H1 (cell line): ENCODE measurements around the gene RUNX1. TPM values are rescaled to one million over a fixed set of nuclear protein-coding genes. Genes with fewer than 3 reads are reported as not detected.

Experiments used
- CTCF ChIA-PET: fragments of 300-600 bp; sonication (Branson Sonifier 250); formaldehyde crosslinking; loops from one replicate; lab custom pipeline; 2021; ENCODE audit not compliant: partially characterized antibody; lab: Charles Lee
- POLR2A ChIA-PET: fragments of 300-600 bp; sonication (Branson Sonifier 250); formaldehyde crosslinking; loops from one replicate; lab custom pipeline; 2021; ENCODE audit warnings: inconsistent platforms; ENCODE audit not compliant: partially characterized antibody; lab: Charles Lee
- DNase-seq, 2 experiments: peaks; one replicate each; pipeline versions ENCODE4 v3.0.0 to v3.0.0-alpha.2; 2010 to 2022; ENCODE audit warnings: low spot score in 2 of 2, low read depth in 1 of 2, mixed read lengths in 1 of 2
- FAIRE-seq: peaks from 2 replicates; lab custom pipeline; 2011; peaks lifted over from hg19 to GRCh38; lab: Jason Lieb, UNC
- H2AFZ ChIP-seq: 2 replicates; pipeline ENCODE4 v1.8.1; 2012; ENCODE audit warnings: low read length, inconsistent platforms
- H2AK5ac ChIP-seq: 2 replicates; pipeline ENCODE4 v1.6.1; 2013; ENCODE audit warnings: low read depth, low read length
- H2BK120ac ChIP-seq: replicated peaks from 2 replicates; pipeline ENCODE3; 2013; ENCODE audit warnings: low read depth, low read length, inconsistent platforms
- H2BK12ac ChIP-seq: 2 replicates; pipeline ENCODE4 v1.6.1; 2013; ENCODE audit warnings: low read depth, low read length
- H2BK15ac ChIP-seq: 2 replicates; pipeline ENCODE4 v1.6.1; 2013; ENCODE audit warnings: low read length
- H2BK20ac ChIP-seq: 2 replicates; pipeline ENCODE4 v1.6.1; 2013; ENCODE audit warnings: low read length
- H2BK5ac ChIP-seq: 2 replicates; pipeline ENCODE4 v1.6.1; 2013; ENCODE audit warnings: low read depth, low read length
- H3K14ac ChIP-seq: 2 replicates; pipeline ENCODE4 v1.6.1; 2013; ENCODE audit warnings: inconsistent platforms; ENCODE audit not compliant: insufficient read length
- H3K18ac ChIP-seq: 2 replicates; pipeline ENCODE4 v1.6.1; 2013; ENCODE audit warnings: low read length; ENCODE audit errors: extremely low read depth
- H3K23ac ChIP-seq: 2 replicates; pipeline ENCODE4 v1.6.1; 2013; ENCODE audit warnings: inconsistent platforms; ENCODE audit not compliant: insufficient read length
- H3K23me2 ChIP-seq: 2 replicates; pipeline ENCODE4 v1.6.1; 2013; ENCODE audit warnings: low read depth, low read length
- H3K27ac ChIP-seq: 2 replicates; pipeline ENCODE4 v1.6.1; 2011; ENCODE audit warnings: low read depth, low read length, inconsistent platforms
- H3K27me3 ChIP-seq, 4 experiments: replicated peaks in 1 of 4; 1 replicate in 1 of 4; 2 replicates in 3 of 4; pipeline versions ENCODE4 v1.6.1 to v1.8.1; 2011 to 2013; ENCODE audit warnings: low read length in 3 of 4, mild to moderate bottlenecking in 3 of 4, inconsistent platforms in 2 of 4, mixed read lengths in 2 of 4, moderate library complexity in 1 of 4; ENCODE audit not compliant: control insufficient read depth in 3 of 4, insufficient read depth in 3 of 4; ENCODE audit errors: extremely low read depth in 1 of 4
- H3K36me3 ChIP-seq, 4 experiments: 2 replicates each; pipeline versions ENCODE4 v1.6.1 to v1.8.1; 2011 to 2013; ENCODE audit warnings: mild to moderate bottlenecking in 4 of 4, low read length in 3 of 4, moderate library complexity in 2 of 4, control low read depth in 1 of 4, inconsistent platforms in 1 of 4; ENCODE audit not compliant: insufficient read depth in 4 of 4, control insufficient read depth in 2 of 4
- H3K4ac ChIP-seq: replicated peaks from 2 replicates; pipeline ENCODE3; 2013; ENCODE audit warnings: low read length, low read depth, mixed read lengths, inconsistent platforms; ENCODE audit not compliant: insufficient read length
- H3K4me1 ChIP-seq, 4 experiments: replicated peaks in 1 of 4; 1 replicate in 1 of 4; 2 replicates in 3 of 4; pipeline versions ENCODE4 v1.6.1 to v1.8.1; 2011 to 2013; ENCODE audit warnings: low read length in 3 of 4, inconsistent platforms in 2 of 4, mixed read lengths in 1 of 4; ENCODE audit not compliant: insufficient read depth in 4 of 4, control insufficient read depth in 3 of 4
- H3K4me2 ChIP-seq, 2 experiments: 2 replicates each; pipeline versions ENCODE4 v1.6.1 to v1.8.1; 2011 to 2013; ENCODE audit warnings: low read depth in 2 of 2, low read length in 2 of 2, control low read depth in 1 of 2, inconsistent platforms in 1 of 2, mild to moderate bottlenecking in 1 of 2; ENCODE audit not compliant: insufficient read depth in 1 of 2
- H3K4me3 ChIP-seq, 4 experiments: fragments of 200-600, 300-600 bp in 1 of 4; sonication (generic), shearing (Covaris generic), sonication (Bioruptor Twin) in 1 of 4; 2 replicates each; pipeline versions ENCODE4 v1.5.1 to v1.8.1; 2011 to 2016; ENCODE audit warnings: low read length in 4 of 4, low read depth in 3 of 4, control low read depth in 2 of 4, inconsistent platforms in 2 of 4, mild to moderate bottlenecking in 2 of 4, mixed read lengths in 1 of 4, moderate library complexity in 1 of 4; ENCODE audit not compliant: insufficient read depth in 2 of 4; ENCODE audit errors: extremely low read depth in 1 of 4
- H3K56ac ChIP-seq: replicated peaks from 2 replicates; pipeline ENCODE3; 2013; ENCODE audit warnings: low read depth, mild to moderate bottlenecking, mixed read lengths, low read length, inconsistent platforms; ENCODE audit not compliant: insufficient read length
- H3K79me1 ChIP-seq: 2 replicates; pipeline ENCODE4 v1.6.1; 2013; ENCODE audit warnings: low read depth, low read length, control low read depth
- H3K79me2 ChIP-seq, 2 experiments: 2 replicates each; pipeline versions ENCODE4 v1.6.1 to v1.8.1; 2012 to 2013; ENCODE audit warnings: low read length in 2 of 2, mild to moderate bottlenecking in 2 of 2, inconsistent platforms in 1 of 2; ENCODE audit not compliant: insufficient read depth in 2 of 2, control insufficient read depth in 1 of 2
- H3K9ac ChIP-seq, 4 experiments: replicated peaks in 1 of 4; 1 replicate in 1 of 4; 2 replicates in 3 of 4; pipeline versions ENCODE4 v1.6.1 to v1.8.1; 2011 to 2013; ENCODE audit warnings: low read depth in 3 of 4, low read length in 3 of 4, control low read depth in 2 of 4, mild to moderate bottlenecking in 2 of 4, moderate library complexity in 2 of 4, inconsistent platforms in 1 of 4; ENCODE audit errors: extremely low read depth in 1 of 4
- H3K9me3 ChIP-seq, 2 experiments: 2 replicates each; pipeline versions ENCODE4 v1.6.1 to v1.8.1; 2012 to 2013; ENCODE audit warnings: mild to moderate bottlenecking in 2 of 2, moderate library complexity in 2 of 2, control low read depth in 1 of 2, inconsistent platforms in 1 of 2, low read depth in 1 of 2, low read length in 1 of 2, mixed read lengths in 1 of 2; ENCODE audit not compliant: insufficient read depth in 2 of 2
- H4K20me1 ChIP-seq, 2 experiments: replicated peaks in 1 of 2; 2 replicates each; pipeline versions ENCODE3 to v1.8.1; 2011 to 2013; ENCODE audit warnings: inconsistent platforms in 2 of 2, low read length in 2 of 2, mild to moderate bottlenecking in 1 of 2; ENCODE audit not compliant: insufficient read depth in 2 of 2, control insufficient read depth in 1 of 2
- H4K5ac ChIP-seq: 2 replicates; pipeline ENCODE4 v1.6.1; 2013; ENCODE audit warnings: low read length, low read depth, mixed read lengths, inconsistent platforms; ENCODE audit not compliant: insufficient read length
- H4K8ac ChIP-seq: 2 replicates; pipeline ENCODE4 v1.8.0; 2013; ENCODE audit warnings: mild to moderate bottlenecking, moderate library complexity, low read length, inconsistent platforms; ENCODE audit not compliant: insufficient read depth; ENCODE audit errors: extremely low read depth
- H4K91ac ChIP-seq: replicated peaks from 2 replicates; pipeline ENCODE3; 2013; ENCODE audit warnings: low read length, mixed read lengths, inconsistent platforms; ENCODE audit not compliant: insufficient read length
- ATF3 ChIP-seq: IDR thresholded peaks from 2 replicates; pipeline ENCODE4 v1.6.1; 2011; ENCODE audit warnings: low read depth, mild to moderate bottlenecking, low read length; ENCODE audit not compliant: insufficient read depth
- BCL11A ChIP-seq, 2 experiments: IDR thresholded peaks; one replicate each; pipeline ENCODE4 v1.6.1; 2011; ENCODE audit warnings: low read depth in 2 of 2, low read length in 2 of 2, mild to moderate bottlenecking in 2 of 2
- CEBPB ChIP-seq: IDR thresholded peaks from 2 replicates; pipeline ENCODE4 v1.6.1; 2012; ENCODE audit warnings: low read depth, low read length
- CREB1 ChIP-seq: IDR thresholded peaks from 2 replicates; pipeline ENCODE4 v1.6.1; 2012; ENCODE audit warnings: inconsistent platforms
- JUN ChIP-seq: IDR thresholded peaks from 2 replicates; pipeline ENCODE4 v1.6.1; 2011; ENCODE audit warnings: low read depth, mild to moderate bottlenecking, improper control_type of control experiment, low read length
- PHF8 ChIP-seq: fragments of 200-600 bp; sonication (generic); conservative IDR thresholded peaks from 2 replicates; pipeline ENCODE4 v1.7.1; 2012; ENCODE audit warnings: low read depth, mild to moderate bottlenecking, inconsistent platforms, low read length, moderate library complexity
- POLR2A ChIP-seq, 2 experiments: IDR thresholded peaks; 1 replicate in 1 of 2; 2 replicates in 1 of 2; pipeline ENCODE4 v1.6.1; 2011; ENCODE audit warnings: low read depth in 2 of 2, low read length in 2 of 2, mild to moderate bottlenecking in 2 of 2; ENCODE audit errors: control extremely low read depth in 1 of 2
- RAD21 ChIP-seq, 2 experiments: IDR thresholded peaks in 1 of 2; conservative IDR thresholded peaks in 1 of 2; 2 replicates each; pipeline ENCODE4 v1.6.1; 2011; ENCODE audit warnings: low read depth in 2 of 2, low read length in 2 of 2, improper control_type of control experiment in 1 of 2, inconsistent platforms in 1 of 2, mild to moderate bottlenecking in 1 of 2, moderate library complexity in 1 of 2
- RBBP5 ChIP-seq: IDR thresholded peaks from 2 replicates; pipeline ENCODE4 v1.7.1; 2012; ENCODE audit warnings: low read depth, mild to moderate bottlenecking, inconsistent platforms, low read length, moderate library complexity, borderline replicate concordance
- RFX5 ChIP-seq: IDR thresholded peaks from 2 replicates; pipeline ENCODE4 v1.6.1; 2011; ENCODE audit warnings: low read depth, low read length, improper control_type of control experiment, borderline replicate concordance
- RXRA ChIP-seq: IDR thresholded peaks from 2 replicates; pipeline ENCODE4 v1.6.1; 2011; ENCODE audit warnings: low read depth, mild to moderate bottlenecking, low read length, moderate library complexity; ENCODE audit not compliant: insufficient read depth
- TBP ChIP-seq: IDR thresholded peaks from 2 replicates; pipeline ENCODE4 v1.6.1; 2011; ENCODE audit warnings: low read depth, low read length, improper control_type of control experiment
- YY1 ChIP-seq: IDR thresholded peaks from 2 replicates; pipeline ENCODE4 v1.6.1; 2011; ENCODE audit warnings: low read depth, mild to moderate bottlenecking, low read length
- WGBS, 2 experiments: shearing (Covaris generic) in 1 of 2; methylation state at CpG; one replicate each; pipeline versions ENCODE4 v1.1.6 to v1.1.7; 2013 to 2015; ENCODE audit warnings: low lambda C conversion rate in 2 of 2, mixed read lengths in 2 of 2, inconsistent platforms in 1 of 2, low coverage in 1 of 2, missing lambda C conversion rate in 1 of 2; ENCODE audit not compliant: insufficient replicate concordance in 2 of 2, insufficient coverage in 1 of 2, insufficient read length in 1 of 2; ENCODE audit errors: extremely low coverage in 1 of 2, missing lambda C conversion rate in 1 of 2; 5-methylcytosine and 5-hydroxymethylcytosine counted together
- polyA plus RNA-seq, 7 experiments: library from polyadenylated mRNA; depleted of rRNA in 3 of 7; stranded (reverse) in 5 of 7; unstranded in 2 of 7; fragments of >200 nt in 5 of 7; fragments of 200-250 nt in 2 of 7; gene quantifications; 1 replicate in 5 of 7; 2 replicates in 1 of 7; 4 replicates in 1 of 7; pipeline versions ENCODE4 v1.2.1 to v1.2.3, GENCODE V29; 2011 to 2013; ENCODE audit warnings: missing spikeins in 2 of 7, mixed read lengths in 2 of 7
- total RNA-seq: library from RNA; stranded (reverse); fragmentation: NEBNext Ultra II Directional; extraction: Animal tissue kit (Norgen Biotek cat#: 25700); gene quantifications from 2 replicates; pipeline ENCODE4 v1.2.1, GENCODE V29; 2021

The RUNX1 gene
- total and polyA plus RNA-seq, 2 of the 8 experiments (the other 6 are each of a cell fraction or from before 2014, with no cell fraction given), result 0.20 to 0.60 TPM

GRCh38 chr21:34944015-34944755 is 104.9 kb downstream of the RUNX1 start:
- no peak overlapping the region for H4K8ac ChIP-seq
- no peak for FAIRE-seq
- no peaks in the 10 kb centered on the region for H4K20me1 ChIP-seq
- TF ChIP-seq RXRA (no peak), JUN (no peak), CEBPB (no peak), YY1 (no peak), BCL11A (IDR thresholded peaks at IDR 0.05; ENCODE audit: low read depth in 2 of 2, low read length in 2 of 2) (no peak), RAD21 (IDR thresholded peaks at IDR 0.05 in 1 of 2, conservative IDR thresholded peaks at IDR 0.05 in 1 of 2; ENCODE audit: low read depth in 2 of 2, low read length in 2 of 2) (no peak), RFX5 (no peak), TBP (no peak), CREB1 (no peak), POLR2A (IDR thresholded peaks at IDR 0.05; ENCODE audit: control extremely low read depth in 1 of 2, low read depth in 2 of 2, low read length in 2 of 2) (no peak), PHF8 (no peak), ATF3 (no peak), RBBP5 (no peak)

More at GRCh38 chr21:34944015-34944755, 104.9 kb downstream of the RUNX1 start:
- WGBS, 2 experiments, result 85% methylated on average over 4 of the region's 4 CpGs; no CpG with 5 or more reads in 1 of the 2 experiments
- Histone ChIP-seq H3K56ac (no peak overlapping the region), H3K23me2 (no peaks in the 10 kb centered on the region), H2BK12ac (no peak overlapping the region), H3K4me2 (no peak overlapping the region), H3K23ac (no peak overlapping the region), H4K5ac (no peak overlapping the region), H2AK5ac (no peak overlapping the region), H3K9ac (no peak overlapping the region), H3K18ac (no peak overlapping the region), H3K79me2 (no peaks in the 10 kb centered on the region), H4K91ac (no peak overlapping the region), H3K27me3 (peaks cover 0 to 2% (median 0%) of the 10 kb centered on the region in 4 experiments; a peak in 1 of 7 replicates), H3K4me3 (no peak overlapping the region), H3K4ac (no peak overlapping the region), H3K27ac (no peak overlapping the region), H3K4me1 (no peaks in the 10 kb centered on the region), H2BK5ac (no peak overlapping the region), H3K14ac (no peak overlapping the region), H3K9me3 (no peaks in the 10 kb centered on the region), H3K79me1 (no peaks in the 10 kb centered on the region), H2BK20ac (no peak overlapping the region), H2BK15ac (no peak overlapping the region), H2AFZ (no peak overlapping the region), H3K36me3 (no peaks in the 10 kb centered on the region; a peak in 1 of 8 replicates), H2BK120ac (no peak overlapping the region)
- ChIA-PET POLR2A (no interaction called here), CTCF (no interaction called here)
- no peak for DNase-seq
